ENCODE results near the gene AUTS2. TPM values are rescaled to one million over a fixed set of nuclear protein-coding genes. Genes with fewer than 3 reads are reported as not detected.

Gene AUTS2
- total RNA-seq, 1 donor from 2014 or later: 53.0 TPM

DNA sequence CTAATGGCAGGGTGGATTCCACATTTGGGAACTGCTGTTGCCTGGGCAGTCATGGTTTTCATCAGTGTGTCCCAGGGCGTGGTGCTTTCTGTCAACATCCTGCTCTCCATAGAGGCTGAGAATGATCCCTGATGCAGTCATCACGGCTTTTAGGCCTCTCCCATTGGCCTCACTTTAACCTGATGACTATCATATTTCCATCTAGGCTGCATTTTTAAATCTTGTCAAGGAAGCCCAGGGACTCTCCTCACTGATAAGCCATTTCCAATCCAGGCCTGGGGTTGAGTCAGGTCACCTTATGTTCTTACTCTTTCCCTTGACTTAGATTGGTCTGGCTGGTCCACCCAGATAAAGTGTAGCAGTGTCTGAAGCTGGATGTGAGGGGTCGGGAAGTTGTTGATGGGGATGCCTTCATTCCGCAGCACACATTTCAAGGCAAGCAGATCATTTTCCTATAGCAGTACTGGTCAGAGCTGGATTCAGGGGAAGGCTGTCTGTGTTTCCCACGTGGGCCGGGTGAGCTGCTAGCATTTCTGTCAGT is 177.0 kb downstream of the AUTS2 start:
- Histone ChIP-seq H3K36me3 (no peaks in the 10 kb centered on the region), H3K4me3 (no peak overlapping the region), H3K27ac (no peak overlapping the region), H3K9me3 (no peaks in the 10 kb centered on the region), H3K4me1 (peaks cover 11% of the 10 kb centered on the region), H3K27me3 (no peaks in the 10 kb centered on the region)
- no peak for DNase-seq (ENCODE audit: extremely low spot score in 2 of 2)
- TF ChIP-seq, protein P1, sequence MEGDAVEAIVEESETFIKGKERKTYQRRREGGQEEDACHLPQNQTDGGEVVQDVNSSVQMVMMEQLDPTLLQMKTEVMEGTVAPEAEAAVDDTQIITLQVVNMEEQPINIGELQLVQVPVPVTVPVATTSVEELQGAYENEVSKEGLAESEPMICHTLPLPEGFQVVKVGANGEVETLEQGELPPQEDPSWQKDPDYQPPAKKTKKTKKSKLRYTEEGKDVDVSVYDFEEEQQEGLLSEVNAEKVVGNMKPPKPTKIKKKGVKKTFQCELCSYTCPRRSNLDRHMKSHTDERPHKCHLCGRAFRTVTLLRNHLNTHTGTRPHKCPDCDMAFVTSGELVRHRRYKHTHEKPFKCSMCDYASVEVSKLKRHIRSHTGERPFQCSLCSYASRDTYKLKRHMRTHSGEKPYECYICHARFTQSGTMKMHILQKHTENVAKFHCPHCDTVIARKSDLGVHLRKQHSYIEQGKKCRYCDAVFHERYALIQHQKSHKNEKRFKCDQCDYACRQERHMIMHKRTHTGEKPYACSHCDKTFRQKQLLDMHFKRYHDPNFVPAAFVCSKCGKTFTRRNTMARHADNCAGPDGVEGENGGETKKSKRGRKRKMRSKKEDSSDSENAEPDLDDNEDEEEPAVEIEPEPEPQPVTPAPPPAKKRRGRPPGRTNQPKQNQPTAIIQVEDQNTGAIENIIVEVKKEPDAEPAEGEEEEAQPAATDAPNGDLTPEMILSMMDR (IDR thresholded peaks at IDR 0.05): no peak
- intact Hi-C loops (cut with DNase I): no loop called here

DNA sequence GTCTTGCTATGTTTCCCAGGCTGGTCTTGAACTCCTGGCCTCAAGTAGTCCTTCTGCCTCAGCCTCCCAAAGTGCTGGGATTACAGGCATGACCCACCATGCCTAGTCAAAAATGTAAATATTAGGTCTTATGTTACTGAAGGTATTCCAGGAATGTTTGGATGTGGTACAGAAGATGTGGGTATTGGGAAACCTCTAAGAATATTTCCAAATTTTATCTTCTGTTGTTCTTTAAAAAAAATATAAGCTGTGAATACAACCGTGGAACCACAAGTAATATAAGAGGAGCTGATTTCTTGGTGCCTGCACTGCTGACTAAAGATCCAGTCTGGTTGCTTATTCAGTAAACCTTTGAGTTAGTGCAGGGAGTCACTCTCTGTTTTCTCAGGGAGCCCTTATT is 178.3 kb downstream of the AUTS2 start:
- Histone ChIP-seq H3K9me3 (no peaks in the 10 kb centered on the region), H3K27me3 (no peaks in the 10 kb centered on the region), H3K4me3 (no peak overlapping the region), H3K4me1 (peaks cover 18% of the 10 kb centered on the region), H3K36me3 (no peaks in the 10 kb centered on the region), H3K27ac (no peak overlapping the region)
- intact Hi-C loops (cut with DNase I): no loop called here
- TF ChIP-seq POLR2A (IDR thresholded peaks at IDR 0.05): no peak
- TF ChIP-seq, protein P1 (IDR thresholded peaks at IDR 0.05): no peak
- TF ChIP-seq POLR2AphosphoS5 (IDR thresholded peaks at IDR 0.05; ENCODE audit: insufficient read depth in 1 of 2, low read depth in 1 of 2): no peak
- DNase-seq (ENCODE audit: extremely low spot score in 2 of 2): no peak

DNA sequence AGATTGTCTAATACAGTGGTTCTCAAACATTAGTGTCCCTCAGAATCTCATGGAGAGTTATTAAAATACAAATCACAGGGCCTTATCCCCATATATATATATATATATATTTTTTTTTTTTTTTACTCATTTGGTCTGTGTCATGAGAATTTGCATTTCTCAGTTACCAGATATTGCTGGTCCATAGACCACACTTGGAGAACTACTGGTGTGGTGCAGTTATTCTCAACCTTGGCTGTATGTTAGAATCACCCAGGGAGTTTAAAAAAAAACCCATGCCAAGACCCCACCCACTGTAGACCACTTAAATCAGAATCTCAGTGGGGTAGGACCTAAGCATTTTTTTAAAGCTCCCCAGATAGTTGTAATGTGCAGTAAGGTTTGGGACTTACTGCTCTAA is 179.9 kb downstream of the AUTS2 start:
- TF ChIP-seq POLR2AphosphoS5 (IDR thresholded peaks at IDR 0.05; ENCODE audit: insufficient read depth in 1 of 2, low read depth in 1 of 2) (no peak), POLR2A (IDR thresholded peaks at IDR 0.05) (no peak)
- TF ChIP-seq, protein P1 (IDR thresholded peaks at IDR 0.05): no peak
- DNase-seq (ENCODE audit: extremely low spot score in 2 of 2): no peak
- H3K27me3 ChIP-seq: no peaks in the 10 kb centered on the region

DNA sequence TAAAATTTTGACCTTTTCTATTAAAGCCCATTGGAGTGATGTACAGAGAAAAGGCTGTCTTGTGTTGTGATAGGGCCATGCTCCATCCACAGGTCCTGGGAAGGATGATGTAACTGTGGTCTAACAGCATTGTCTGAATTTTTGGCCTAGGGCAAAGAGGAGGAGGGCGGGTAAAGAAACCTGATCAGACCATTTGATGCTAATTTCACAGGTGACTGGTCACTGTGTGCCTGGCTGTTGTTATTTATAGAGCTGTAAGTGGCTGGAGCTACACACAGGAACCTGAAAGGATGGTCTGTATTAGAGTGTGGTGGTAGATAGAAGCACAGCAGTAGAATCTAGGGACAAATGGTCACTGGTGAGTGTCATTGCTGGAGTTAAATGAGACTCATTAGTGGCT is 182.1 kb downstream of the AUTS2 start:
- Histone ChIP-seq H3K27ac (no peak overlapping the region), H3K36me3 (no peaks in the 10 kb centered on the region), H3K4me1 (peaks cover 32% of the 10 kb centered on the region), H3K4me3 (no peak overlapping the region), H3K9me3 (no peaks in the 10 kb centered on the region), H3K27me3 (no peaks in the 10 kb centered on the region)
- TF ChIP-seq POLR2AphosphoS5 (IDR thresholded peaks at IDR 0.05; ENCODE audit: insufficient read depth in 1 of 2, low read depth in 1 of 2) (no peak), POLR2A (IDR thresholded peaks at IDR 0.05) (no peak)
- no peak for DNase-seq (ENCODE audit: extremely low spot score in 2 of 2)
- intact Hi-C loops (cut with DNase I): no loop called here

More for the DNA sequence above, 179.9 kb downstream of the AUTS2 start:
- Histone ChIP-seq H3K36me3 (no peaks in the 10 kb centered on the region), H3K4me1 (peaks cover 32% of the 10 kb centered on the region), H3K9me3 (no peaks in the 10 kb centered on the region), H3K27ac (no peak overlapping the region), H3K4me3 (no peak overlapping the region)
- intact Hi-C loops (cut with DNase I): no loop called here

DNA sequence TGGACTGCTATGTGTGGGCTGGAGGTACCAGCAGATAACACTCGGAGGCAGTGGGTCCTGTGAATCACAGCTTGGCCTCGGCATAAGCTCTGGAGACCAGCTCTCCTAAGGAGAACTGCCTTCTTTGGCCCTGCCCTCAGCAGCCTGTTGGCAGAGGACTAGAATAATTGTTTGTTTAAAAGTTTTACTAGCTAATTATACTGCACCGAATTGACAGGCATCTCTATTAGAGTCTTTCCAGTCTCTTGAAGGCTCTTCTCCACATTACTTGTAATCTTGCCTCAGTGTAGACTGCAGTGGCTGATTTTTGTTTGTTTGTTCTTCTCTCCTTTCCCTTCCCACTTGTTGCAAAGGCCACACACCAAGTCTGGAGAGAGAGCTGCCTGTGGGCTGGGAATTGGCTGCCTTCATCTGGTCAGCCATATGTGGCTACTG is 183.2 kb downstream of the AUTS2 start:
- Histone ChIP-seq H3K9me3 (no peaks in the 10 kb centered on the region), H3K36me3 (no peaks in the 10 kb centered on the region), H3K4me1 (peaks cover 32% of the 10 kb centered on the region), H3K27me3 (no peaks in the 10 kb centered on the region), H3K27ac (no peak overlapping the region), H3K4me3 (no peak overlapping the region)
- no peak for TF ChIP-seq POLR2A (IDR thresholded peaks at IDR 0.05)
- TF ChIP-seq, protein P1 (IDR thresholded peaks at IDR 0.05): no peak
- TF ChIP-seq POLR2AphosphoS5 (IDR thresholded peaks at IDR 0.05; ENCODE audit: insufficient read depth in 1 of 2, low read depth in 1 of 2): no peak
- DNase-seq (ENCODE audit: extremely low spot score in 2 of 2): no peak
- intact Hi-C loops (cut with DNase I): no loop called here

All from vagina (tissue), 2 donors.